ENCODE results near the gene ZNRF1.
"Not testable (repeated sequence)": the region's sequence is repeated elsewhere in the genome, so short reads cannot be mapped to it uniquely, and the experiment has no call there.

The ZNRF1 gene

DNA sequence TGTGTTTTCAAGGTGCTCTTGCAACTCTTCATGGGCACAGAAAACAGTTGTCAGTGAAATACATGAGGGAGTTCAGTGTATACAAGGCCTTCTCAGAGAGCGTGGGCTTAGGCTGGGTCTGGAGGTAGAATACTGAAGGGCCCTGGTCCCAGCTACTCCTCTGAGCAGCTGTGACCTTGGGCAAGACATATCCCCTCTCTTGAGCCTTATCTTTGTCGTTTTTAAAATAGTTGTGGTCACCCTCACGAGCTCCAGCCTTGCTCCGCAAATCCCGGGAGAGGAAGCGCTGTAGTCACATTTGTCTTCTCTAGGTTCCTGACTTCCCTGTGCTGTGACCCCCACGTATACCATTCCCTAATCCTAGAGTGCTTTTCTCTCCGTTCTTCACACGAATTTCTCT lies 3.6 kb downstream of the ZNRF1 start:
- DNase-seq (ENCODE audit: low spot score), result no peak

DNA sequence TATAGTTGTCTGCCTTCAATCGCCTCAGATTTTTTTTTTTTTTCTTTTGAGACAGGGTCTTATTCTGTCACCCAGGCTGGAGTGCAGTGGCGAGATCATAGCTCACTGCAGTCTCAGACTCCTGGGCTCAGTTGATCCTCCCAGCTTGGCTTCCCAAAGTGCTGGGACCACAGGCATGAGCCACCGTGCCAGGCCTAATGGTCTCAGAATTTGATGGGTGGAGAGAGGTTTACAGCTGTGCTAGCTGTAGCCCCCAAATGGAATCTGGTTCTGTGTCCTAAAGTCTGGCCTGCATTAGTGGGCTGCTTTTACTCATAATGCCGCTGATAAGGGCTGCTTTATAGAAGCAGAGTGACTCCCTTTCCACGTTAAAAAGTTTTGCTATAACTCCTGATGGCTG lies 5.1 kb downstream of the ZNRF1 start:
- no peak for DNase-seq (ENCODE audit: low spot score)

DNA sequence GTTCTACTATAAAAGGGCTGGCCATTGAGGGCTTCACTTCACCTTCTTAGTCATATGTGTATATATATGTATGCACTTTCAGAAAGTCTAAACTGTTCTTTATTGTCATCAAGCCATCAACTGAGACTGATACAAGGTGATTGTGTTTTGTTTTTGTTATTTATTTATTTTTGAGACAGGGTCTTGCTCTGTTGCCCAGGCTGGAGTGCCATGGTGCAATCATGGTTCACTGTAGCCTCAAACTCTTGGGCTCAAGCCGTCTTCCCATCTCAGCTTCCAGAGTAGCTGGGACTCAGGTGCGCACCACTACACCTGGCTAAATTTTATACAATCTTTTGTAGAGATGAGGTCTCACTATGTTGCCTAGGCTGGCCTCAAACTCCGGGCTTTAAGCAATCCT lies 5.6 kb downstream of the ZNRF1 start:
- DNase-seq (ENCODE audit: low spot score), result no peak

DNA sequence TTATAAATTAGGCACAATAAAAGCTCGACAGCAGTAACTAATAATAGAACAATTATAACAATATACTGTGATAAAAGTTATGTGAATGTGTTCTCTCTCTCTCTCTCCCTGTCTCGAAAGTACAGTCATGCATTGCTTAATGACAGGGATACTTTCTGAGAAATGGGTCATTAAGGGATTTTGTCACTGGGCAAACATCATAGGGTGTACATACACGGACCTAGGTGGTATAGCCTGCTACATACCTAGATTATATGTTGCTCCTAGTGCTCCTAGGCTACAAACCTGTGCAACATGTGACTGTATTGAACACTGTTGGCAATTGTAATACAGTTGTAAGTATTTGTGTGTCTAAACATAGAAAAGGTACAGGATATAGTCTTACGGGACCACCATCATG lies 6.9 kb downstream of the ZNRF1 start:
- no peak for DNase-seq (ENCODE audit: low spot score)

DNA sequence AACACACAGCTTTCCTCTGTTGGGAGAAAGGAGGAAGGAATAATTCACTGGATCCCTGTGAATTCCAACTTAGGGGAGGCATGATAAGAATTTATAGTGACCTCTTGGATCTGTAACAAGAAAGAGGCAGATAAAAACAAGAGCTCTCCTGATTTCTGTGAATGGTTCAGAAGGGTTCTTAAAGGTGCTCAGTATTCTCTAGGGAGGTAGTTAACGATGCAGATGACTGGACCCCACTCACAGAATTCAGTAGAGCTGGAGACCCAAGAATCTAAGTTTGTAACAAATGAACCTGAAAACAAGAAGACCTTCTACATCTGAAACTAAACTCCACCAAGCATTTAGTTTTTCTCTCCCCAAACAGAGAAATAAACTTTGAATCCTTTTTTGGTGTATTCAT lies 8.6 kb downstream of the ZNRF1 start:
- DNase-seq (ENCODE audit: low spot score), result no peak

DNA sequence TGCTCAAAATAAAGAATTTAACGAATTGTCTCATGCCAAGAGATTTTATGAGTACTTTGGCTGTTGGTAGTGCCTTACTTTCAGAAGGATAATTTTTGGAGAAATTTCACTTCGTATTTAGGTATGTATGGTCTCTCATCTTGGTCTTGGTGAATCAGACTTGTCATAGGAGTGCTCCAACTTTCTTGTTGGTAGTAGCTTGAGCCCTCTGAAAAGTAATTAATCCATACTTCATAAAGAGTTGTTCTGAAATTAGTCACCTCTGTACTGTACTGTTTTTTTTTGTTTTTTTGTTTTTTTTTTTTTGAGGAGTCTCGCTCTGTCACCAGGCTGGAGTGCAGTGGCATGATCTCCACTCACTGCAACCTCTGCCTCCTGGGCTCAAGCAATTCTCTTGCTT lies 11.6 kb downstream of the ZNRF1 start:
- no peak for DNase-seq (ENCODE audit: low spot score)

DNA sequence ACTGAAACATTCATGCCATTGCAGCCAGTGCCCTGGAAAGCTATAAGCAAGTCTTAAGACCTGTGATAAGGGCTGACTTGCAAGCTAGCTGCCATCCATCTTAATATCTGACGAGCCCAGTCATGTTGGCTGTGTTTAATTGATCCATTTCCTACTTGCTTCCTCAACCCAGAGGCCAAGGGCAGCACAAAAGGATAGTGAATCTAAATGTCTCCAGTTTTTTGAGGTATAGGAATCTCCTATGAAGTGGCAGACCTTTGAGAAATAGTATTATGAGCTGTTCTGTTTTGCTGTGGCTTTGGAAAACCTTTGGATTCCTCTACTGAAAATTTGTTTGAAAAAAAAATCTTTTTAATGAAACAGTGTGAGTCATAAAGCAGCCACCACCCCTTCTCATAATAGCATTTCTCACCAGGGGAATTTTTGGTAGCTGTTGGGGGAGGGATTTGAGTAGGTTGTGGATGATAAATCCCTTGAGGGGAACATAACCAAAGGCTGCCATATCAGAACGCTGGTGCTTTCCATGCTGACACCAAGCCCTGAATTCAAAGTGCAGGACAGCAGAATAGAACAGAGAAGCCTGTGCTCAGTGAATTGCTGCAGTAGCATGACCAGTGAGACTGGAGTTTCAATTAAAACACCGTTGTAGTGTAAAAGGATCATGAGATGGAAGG lies 12.9 kb downstream of the ZNRF1 start:
- peak; percentile 67 for DNase-seq (ENCODE audit: low spot score)

DNA sequence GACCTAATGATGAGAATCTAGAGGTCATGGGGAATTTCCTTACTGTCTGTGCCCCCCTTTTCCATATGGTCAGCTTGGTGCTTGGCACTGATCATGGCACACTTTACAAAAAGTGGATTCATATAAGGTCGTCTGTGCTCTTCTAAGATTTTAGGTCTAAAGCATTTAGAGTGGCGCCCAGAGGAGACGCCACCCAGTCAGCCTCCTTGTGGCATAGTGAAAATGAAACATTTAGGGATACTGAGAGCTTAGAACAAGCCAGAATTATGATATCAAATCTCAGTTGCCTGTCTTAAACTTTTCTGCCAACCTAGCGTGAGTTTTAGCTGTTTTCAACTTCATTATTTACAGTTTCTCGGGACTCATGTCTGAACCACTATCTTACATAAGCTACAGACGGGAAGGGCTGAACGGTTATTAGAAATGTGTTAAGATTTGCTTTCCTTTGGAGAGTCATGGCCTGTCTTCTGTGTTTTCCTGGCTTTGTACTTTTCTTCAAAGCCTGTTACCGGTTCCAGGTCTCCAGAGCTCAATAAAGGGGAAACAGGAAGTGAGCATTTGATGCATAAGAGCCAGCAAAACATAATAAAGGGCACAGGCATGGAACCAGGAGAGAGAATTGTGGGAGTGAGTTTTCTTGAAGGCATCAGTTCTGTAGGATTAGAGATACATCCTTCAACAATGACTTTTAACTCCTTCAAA lies 13.7 kb downstream of the ZNRF1 start:
- no peak for DNase-seq (ENCODE audit: low spot score)

DNA sequence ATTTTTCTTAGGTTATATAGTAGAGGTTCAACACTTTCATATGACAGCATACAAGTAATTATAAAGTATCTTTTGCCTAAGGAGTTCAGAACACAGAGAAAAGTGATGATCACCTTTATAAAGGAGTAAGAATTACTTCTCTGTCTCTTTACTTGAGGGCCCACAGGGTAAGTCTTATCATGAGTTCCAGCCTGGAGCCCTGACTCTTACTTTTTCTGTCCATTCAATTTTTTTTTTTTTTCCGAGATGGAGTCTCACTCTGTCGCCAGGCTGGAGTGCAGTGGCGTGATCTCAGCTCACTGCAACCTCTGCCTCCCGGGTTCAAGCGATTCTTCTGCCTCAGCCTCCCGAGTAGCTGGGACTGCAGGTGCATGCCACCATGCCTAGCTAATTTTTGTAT lies 14.3 kb downstream of the ZNRF1 start:
- not testable (repeated sequence) for DNase-seq (ENCODE audit: low spot score)

DNA sequence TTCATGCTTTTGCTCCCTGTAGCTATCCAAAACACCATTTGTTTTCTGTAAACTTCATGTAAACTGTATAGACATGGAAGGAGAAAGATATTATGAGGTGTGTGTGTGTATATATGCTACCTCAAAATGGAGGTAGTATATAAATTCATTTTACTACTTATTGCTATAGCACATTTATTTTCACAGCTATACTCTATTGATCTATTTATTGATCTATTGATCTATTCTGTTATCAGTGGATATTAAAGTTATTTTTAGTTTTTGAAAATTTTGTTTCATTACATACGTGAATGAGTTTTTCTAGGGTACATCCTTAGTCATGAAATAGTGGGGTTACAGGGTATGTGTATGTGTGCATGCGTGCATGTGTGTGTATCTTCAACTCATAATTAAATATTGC lies 15.5 kb downstream of the ZNRF1 start:
- DNase-seq (ENCODE audit: low spot score), result no peak

DNA sequence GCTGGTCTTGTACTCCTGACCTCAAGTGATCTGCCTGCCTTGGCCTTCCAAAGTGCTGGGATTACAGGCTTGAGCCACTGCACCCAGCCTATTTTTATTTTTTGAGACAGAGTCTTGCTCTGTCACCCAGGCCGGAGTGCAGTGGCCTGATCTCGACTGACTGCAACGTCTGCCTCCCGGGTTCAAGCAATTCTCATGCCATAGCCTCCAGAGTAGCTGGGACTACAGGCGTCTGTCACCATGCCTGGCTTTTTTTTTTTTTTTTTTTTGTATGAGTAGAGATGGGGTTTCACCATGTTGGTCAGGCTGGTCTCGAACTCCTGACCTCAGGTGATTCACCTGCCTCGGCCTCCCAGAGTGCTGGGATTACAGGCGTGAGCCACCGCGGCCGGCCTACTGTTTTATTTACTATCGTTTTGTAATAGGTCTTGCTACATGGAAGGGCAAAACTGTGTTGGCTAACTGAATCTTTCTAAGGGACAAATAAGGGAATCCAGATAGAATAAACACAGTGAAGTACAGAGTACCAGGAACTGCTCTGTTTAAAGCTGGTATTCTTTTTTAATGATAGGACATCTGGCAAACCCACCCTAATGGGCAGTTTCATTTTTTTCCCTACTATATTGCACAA lies 17.7 kb downstream of the ZNRF1 start:
- DNase-seq (ENCODE audit: low spot score), result not testable (repeated sequence)

DNA sequence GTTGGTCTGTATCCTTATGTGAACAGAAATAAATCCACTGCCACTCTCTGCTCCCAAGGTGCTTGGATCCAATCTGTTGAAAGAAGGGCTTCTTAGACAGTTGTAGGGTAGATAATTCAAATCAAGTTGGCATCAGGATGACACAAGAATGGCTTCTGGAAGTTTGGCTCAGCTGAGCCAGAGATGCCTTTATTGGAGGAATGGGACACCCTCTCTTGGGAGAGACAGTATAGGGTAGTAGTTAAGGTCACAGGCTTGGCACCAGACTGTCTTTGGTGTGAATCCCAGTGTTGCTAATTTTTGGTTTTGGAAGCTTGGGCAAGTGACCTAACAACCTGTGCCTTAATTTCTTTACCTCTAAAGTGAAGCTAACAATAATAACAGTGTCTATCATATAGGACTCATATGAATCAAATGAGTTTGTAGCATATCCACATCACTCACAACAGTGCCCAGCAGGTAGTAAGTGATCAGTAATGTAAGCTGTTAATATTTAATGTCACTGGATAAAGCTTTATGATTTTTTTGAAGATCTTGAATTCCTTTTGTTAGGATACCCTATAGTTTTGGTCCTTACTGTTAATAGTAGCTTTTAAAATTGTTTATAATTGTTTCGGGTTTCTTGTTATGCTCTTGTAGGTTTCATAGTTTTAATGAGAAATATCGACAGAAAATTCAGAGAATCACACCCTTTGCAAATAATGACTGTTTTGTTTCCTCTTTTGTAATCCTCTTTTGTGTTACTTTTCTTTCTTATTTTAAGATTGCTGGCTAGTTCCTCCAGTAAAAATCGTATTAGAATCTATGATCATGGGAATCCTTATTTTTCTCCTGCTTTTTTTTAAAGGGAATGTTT lies 19.1 kb downstream of the ZNRF1 start:
- no peak for DNase-seq (ENCODE audit: low spot score)

DNA sequence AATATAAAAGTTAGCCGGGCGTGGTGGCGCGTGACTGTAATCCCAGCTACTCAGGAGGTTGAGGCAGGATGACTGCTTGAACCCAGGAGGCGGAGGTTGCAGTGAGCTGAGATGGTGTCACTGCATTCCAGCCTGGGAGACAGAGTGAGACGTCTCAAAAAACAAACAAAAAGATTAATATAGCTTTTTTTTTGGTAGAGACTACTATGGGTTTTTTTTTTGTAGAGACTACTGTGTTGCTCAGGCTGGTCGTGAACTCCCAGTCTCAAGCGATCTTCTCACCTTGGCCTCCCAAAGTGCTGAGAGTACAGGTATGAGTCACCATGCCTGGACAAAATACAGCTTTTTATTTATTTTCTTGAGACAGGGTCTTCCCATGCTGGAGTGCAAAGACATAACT lies 20.2 kb downstream of the ZNRF1 start:
- DNase-seq (ENCODE audit: low spot score), result no peak

DNA sequence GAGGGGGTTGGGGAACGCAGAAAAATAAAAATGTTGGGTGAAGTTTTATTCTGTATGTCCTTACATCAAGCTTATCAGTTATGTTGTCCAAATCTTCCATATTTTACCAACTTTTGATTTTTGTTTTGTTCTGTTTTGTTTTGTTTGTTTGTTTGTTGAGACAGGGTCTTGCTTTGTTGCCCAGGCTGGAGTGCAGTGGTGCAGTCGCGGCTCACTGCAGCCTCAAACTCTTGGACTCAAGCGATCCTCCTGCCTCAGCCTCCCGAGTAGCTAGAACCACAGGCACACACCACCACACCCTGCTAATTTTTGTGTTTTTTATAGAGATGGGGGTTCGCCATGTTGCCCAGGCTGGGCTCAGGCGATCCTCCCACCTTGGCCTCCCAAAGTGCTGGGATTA lies 20.8 kb downstream of the ZNRF1 start:
- no peak for DNase-seq (ENCODE audit: low spot score)

DNA sequence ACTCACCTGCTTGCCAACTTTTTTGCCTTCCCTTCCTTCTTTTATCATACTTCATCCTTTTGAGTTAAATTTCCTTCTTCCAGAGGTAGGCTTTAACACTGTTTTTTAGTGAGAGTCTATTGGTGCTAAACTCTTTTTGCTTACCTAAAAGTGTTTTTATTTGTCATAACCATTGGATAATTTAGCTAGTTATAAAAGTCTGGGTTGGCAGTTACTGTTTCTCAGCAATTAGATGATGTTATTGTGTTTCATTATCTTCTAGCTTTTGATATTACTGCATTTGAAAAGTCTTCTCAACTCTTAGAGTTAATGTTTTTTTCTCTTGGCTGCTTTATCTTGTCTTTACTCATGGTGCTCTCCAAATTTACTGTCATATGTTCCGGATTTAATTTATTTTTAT lies 22.6 kb downstream of the ZNRF1 start:
- no peak for DNase-seq (ENCODE audit: low spot score)

DNA sequence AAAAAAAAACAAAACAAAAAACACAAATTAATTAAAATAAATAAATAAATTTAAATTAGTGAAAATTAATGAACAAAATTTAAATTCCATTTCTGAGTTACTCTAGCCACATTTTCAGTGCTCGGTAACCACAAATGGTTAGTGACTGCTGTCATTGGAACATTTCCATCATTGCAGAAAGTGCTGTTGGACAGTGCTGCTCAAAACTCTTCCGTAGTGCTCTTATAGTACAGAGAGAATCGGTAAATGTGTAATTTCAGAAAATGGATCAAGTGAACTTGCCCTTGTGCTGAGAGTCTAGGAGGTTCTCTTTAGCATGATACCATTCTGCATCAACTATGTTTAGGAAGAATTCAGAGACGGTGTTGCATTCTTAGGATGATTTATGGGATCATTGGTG lies 23.7 kb downstream of the ZNRF1 start:
- no peak for DNase-seq (ENCODE audit: low spot score)

DNA sequence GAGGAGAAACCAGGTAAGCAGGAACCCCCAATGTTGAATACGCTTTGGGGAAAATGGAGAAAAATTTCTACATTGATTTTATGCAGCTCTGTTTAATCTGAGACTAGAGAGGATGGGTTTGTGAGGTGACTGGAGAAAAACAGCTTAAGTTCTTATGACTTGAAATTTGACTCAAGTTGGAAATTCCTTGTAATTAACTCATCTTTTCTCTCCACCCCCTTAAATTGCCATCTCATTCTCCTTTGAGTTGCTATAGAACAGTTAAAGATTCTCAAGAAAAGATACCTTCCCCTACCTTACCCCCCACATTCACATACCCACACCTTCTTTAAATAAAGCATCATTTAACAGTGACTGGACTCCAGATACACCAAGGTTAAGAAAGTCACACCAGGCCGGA lies 24.2 kb downstream of the ZNRF1 start:
- no peak for DNase-seq (ENCODE audit: low spot score)

DNA sequence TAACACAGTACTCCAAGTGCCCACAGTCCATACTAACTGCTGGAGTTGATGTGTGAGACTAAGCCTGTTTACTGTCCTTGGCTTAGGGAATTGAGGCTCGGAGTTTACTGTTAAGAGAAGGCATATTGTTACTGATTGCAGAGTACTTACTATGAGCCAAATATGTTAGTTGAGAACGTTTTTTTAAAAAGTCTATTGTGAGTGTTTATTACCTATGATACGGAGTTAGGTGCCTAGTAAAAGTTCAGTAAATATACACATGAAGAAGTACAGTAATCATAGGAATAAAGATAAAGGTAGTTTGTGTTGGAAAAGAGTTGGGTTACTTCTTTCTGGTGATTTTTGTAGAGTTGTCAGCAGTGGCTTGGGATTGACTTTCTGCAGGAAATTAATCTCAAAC lies 25.4 kb downstream of the ZNRF1 start:
- no peak for DNase-seq (ENCODE audit: low spot score)

DNA sequence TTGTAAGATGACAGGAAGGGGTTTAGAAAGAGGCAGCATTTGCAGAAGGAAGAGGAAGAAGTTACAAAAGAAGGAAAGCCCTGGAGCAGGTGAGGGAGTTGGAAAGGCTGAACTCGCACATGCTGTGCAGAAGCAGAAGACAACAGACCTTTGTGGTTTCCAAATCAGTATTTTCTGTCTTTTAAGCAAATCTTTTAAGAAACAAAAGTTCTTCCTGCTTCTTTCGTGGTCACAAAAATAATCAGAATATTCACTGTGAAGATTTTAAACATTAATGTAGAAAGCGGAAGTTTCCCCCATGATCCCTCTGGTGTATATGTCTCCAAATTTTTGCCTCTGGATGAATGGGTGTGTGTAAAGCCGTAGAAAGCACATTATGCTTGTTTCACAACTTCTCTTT lies 25.8 kb downstream of the ZNRF1 start:
- DNase-seq (ENCODE audit: low spot score), result no peak

DNA sequence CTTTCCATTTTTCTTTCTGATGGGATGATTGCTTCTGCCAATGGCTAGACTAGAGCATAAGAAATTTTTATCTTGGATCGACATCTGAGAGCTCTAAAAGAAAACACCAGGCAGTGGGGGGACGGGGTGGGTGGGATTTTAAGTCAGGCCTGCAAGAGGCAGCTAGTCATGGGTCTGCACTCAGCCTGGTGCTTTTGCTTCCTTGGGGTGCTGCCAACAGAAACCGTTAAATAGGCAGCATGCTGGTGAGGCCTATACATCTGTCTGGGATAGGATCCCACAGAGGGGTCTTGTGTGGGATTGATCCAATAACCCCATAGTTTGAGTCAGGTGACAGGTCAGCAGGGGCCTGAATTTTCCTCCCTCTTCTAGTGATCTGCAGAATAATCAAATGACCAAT lies 26.9 kb downstream of the ZNRF1 start:
- no peak for DNase-seq (ENCODE audit: low spot score)

DNA sequence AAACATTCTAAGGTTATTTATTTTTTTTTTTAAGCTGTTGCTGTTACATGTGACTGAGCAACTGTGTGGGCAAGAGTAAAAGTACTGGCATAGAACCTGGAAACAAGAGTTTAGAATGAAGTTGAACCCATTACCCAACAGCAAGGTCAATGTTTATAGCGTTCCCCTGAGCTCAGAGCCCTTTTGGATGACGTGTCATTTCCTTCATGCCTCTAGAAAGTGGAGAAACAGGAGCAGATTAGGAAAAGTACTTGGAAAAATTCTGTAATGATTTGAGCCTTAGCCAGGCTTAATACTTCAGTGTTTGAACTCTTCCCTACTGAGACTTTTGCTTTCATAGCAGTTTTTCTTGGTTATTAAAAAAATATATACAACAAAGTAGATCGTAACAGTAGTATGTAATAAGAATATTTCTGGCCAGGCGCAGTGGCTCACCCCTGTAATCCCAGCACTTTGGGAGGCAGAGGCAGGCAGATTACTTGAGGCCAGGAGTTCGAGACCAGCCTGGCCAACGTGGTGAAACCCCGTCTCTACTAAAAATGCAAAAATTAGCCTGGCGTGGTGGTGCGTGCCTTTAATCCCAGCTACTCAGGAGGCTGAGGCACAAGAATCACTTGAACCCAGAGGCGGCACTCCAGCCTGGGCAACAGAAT lies 27.5 kb downstream of the ZNRF1 start:
- not testable (repeated sequence) for DNase-seq (ENCODE audit: low spot score)

DNA sequence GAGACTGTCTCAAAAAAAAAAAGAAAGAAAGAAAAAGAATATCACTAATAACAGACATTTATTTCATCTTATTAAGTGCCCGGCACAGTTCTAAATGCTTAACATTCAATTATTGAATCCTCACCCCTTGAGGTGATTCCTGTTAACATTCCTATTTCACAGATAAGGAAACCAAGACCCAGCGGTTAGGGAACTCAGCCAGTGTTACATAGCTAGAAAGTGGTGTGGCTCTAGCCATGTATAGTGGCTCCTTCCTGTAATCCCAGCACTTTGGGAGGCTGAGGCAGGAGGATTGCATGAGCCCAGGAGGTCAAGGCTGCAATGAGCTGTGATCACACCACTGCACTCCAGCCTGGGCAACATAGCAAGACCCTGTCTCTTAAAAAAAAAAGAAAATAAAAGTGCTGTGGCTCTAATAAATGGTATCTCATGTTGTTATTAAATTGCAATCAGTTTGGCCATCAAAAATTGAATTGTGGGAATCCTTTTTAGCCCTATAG lies 28.1 kb downstream of the ZNRF1 start:
- DNase-seq (ENCODE audit: low spot score), result no peak
